ENCODE data around the gene MRTFB. TPM values are rescaled to one million over a fixed set of nuclear protein-coding genes. Genes with fewer than 3 reads are reported as not detected.

Gene MRTFB
- total RNA-seq, 2 donors from 2014 or later, result 21.6 to 21.7 TPM

DNA sequence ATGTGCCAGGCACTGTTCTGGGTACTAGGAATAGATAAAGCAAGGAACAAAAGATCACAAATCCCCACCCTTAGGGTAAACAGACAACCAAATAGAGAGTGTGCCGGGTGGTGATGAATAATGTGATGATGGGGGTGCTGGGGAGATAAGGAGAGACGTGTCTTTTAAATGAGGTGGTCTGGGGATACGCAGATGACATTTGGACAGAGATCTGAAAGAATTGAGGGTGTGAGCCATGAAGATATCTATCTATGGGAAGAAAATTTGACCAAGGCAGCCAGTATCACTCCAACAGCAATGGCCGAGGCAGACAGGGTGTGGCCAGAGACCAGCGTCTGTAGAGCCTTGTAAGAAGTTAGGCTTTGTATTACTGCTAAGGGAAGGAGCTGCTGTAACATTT lies 165.3 kb downstream of the MRTFB start:
- Mint-ChIP-seq H3K27ac (no peak overlapping the region), H3K4me1 (no peaks in the 10 kb centered on the region), H3K27me3 (no peaks in the 10 kb centered on the region), H3K4me3 (no peak overlapping the region), H3K36me3 (ENCODE audit: low read depth) (peaks cover 7% of the 10 kb centered on the region)
- no peak for DNase-seq
- no peak for ATAC-seq
- no peaks in the 10 kb centered on the region for H3K9me3 ChIP-seq (ENCODE audit: control insufficient read depth, low read length, poor library complexity, severe bottlenecking)

DNA sequence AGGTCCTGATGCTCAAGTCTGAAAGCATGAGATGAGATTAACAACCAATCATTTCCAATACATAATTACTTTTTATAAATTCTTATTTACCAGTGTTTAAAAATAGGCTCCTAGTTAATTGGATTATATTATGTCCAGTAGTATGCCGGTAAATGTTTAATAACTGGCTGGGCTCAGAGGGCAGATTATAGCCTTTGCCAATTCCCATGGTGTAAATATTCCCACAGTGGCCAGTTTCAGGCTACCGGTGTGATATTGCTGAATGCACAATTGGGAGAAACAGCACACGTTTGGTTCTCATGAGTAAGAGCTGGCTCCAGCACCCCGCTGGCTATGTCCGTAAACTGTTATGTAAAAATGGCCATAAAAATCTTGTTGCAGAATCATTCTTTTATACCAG lies 167.6 kb downstream of the MRTFB start:
- ATAC-seq, result no peak
- Mint-ChIP-seq H3K36me3 (ENCODE audit: low read depth) (peaks cover 7% of the 10 kb centered on the region), H3K4me1 (no peaks in the 10 kb centered on the region), H3K27me3 (no peaks in the 10 kb centered on the region), H3K27ac (no peak overlapping the region), H3K4me3 (no peak overlapping the region)
- no peak for DNase-seq
- H3K9me3 ChIP-seq (ENCODE audit: control insufficient read depth, low read length, poor library complexity, severe bottlenecking), result no peaks in the 10 kb centered on the region

DNA sequence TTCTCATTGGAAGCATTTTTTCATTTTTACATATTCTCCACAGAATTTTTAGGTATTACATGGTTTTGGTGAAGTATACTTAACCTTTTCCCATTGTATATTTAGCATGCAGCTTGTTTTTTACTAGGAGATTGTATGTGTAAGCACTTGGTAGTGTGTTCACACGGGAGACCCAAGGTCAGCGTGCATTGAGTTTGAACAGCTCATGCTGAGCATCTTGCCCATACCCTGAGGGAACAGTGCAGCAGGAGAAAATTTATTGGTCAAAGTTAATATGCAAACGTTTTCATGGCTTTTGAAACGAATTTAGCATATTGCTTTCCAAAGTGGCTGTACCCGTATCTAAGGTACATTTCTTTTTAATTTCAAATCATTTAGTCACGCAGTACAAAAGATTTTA lies 168.7 kb downstream of the MRTFB start:
- DNase-seq, result no peak
- Mint-ChIP-seq H3K4me3 (no peak overlapping the region), H3K27ac (no peak overlapping the region), H3K27me3 (no peaks in the 10 kb centered on the region), H3K4me1 (no peaks in the 10 kb centered on the region), H3K36me3 (ENCODE audit: low read depth) (peaks cover 7% of the 10 kb centered on the region)
- no peaks in the 10 kb centered on the region for H3K9me3 ChIP-seq (ENCODE audit: control insufficient read depth, low read length, poor library complexity, severe bottlenecking)
- ATAC-seq, result no peak

DNA sequence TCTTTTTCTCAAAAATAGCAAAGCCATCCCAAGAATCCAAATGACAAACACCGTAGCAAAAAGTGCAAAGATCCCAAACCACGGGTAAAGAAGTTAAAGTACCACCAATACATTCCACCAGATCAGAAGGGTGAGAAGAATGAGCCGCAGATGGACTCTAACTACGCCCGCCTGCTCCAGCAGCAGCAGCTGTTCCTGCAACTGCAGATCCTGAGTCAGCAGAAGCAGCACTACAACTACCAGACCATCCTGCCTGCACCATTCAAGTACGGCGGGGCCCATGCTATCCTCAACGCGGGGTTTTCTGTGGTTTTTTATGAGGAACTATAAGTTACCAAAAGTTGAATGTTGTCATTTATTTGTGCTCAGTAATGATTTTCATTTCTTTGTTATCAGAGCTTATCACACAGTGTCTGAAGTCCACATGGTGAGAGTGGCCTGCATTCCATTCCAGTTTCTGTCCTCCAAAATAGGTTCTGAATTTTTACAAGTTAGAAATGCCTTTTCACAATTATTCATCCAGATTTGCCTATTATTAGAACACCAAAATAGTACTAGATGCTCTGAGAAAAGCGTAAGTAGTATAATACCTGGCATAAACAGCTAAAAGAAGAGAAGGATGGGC lies 169.2 kb downstream of the MRTFB start:
- no peaks in the 10 kb centered on the region for H3K4me1 Mint-ChIP-seq
- no peak for DNase-seq
- peaks cover 7% of the 10 kb centered on the region for H3K36me3 Mint-ChIP-seq (ENCODE audit: low read depth)
- no peaks in the 10 kb centered on the region for H3K9me3 ChIP-seq (ENCODE audit: control insufficient read depth, low read length, poor library complexity, severe bottlenecking)
- peak overlapping the region; percentile 56 for H3K27ac Mint-ChIP-seq
- no peak for ATAC-seq
- H3K27me3 Mint-ChIP-seq, result no peaks in the 10 kb centered on the region
- no peak overlapping the region for H3K4me3 Mint-ChIP-seq

DNA sequence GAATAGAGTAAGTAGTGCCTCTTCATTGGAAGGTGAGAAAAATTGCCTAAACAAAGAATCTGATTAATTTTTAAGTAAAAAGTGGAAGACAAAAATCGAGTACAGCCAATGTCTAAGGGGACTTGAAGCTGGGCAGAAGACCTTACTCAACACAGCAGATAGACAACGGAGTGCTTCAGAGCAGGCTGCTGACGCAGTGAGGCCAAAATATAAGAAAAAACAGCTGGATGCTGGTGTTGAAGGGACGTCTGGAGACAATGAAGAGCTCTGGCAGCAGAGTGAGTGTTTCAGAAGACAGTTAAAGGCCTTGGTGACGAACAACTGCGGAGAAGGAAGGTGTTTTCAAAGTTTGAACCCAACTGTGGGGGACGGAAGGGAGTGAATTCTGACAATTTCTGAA lies 169.8 kb downstream of the MRTFB start:
- H3K9me3 ChIP-seq (ENCODE audit: control insufficient read depth, low read length, poor library complexity, severe bottlenecking), result no peaks in the 10 kb centered on the region
- no peak for ATAC-seq
- DNase-seq, result no peak
- Mint-ChIP-seq H3K4me1 (no peaks in the 10 kb centered on the region), H3K27me3 (no peaks in the 10 kb centered on the region), H3K27ac (peak overlapping the region; percentile 56), H3K36me3 (ENCODE audit: low read depth) (peaks cover 10% of the 10 kb centered on the region), H3K4me3 (no peak overlapping the region)

DNA sequence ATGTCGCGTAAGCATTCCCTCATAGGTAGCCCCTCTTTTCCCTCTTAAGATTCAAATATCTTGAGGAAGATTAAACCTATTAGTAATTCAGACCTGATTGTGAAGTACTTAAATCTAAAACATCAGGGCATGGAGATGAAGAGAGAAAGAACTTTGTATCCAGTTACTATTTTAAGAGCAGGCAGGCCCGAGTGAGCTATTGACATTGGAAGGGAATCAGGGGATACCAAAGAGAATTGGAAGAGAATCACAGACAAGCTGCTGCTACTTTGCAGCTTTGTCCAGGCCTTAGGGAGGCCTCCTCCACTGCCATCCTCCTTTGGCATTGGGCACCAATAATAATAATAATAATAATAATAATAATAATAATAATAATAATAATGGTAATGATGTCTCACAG lies 170.5 kb downstream of the MRTFB start:
- Mint-ChIP-seq H3K4me3 (no peak overlapping the region), H3K27ac (no peak overlapping the region), H3K27me3 (no peaks in the 10 kb centered on the region), H3K4me1 (no peaks in the 10 kb centered on the region), H3K36me3 (ENCODE audit: low read depth) (peaks cover 11% of the 10 kb centered on the region)
- no peak for DNase-seq
- H3K9me3 ChIP-seq (ENCODE audit: control insufficient read depth, low read length, poor library complexity, severe bottlenecking), result no peaks in the 10 kb centered on the region
- no peak for ATAC-seq

DNA sequence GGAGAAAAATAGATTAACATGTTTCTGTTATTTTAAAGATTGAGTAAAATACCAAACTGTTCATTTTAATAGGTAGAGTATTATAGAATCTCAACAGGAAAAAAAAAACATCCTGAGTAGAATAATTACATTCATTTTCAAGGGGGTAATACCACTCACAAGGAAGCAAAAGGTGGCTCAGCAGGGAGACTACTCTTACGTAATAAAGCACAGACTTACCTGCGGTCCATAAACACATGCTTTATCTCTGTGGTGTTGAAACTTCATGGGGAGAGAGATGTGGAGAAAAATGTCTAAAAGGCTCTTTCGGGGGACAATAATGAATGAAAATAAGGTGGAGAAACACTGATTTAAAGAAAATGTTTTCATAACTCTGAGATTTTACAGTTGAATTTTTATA lies 171.7 kb downstream of the MRTFB start:
- H3K27me3 Mint-ChIP-seq, result no peaks in the 10 kb centered on the region
- H3K4me3 Mint-ChIP-seq, result no peak overlapping the region
- H3K9me3 ChIP-seq (ENCODE audit: control insufficient read depth, low read length, poor library complexity, severe bottlenecking), result no peaks in the 10 kb centered on the region
- peaks cover 11% of the 10 kb centered on the region for H3K36me3 Mint-ChIP-seq (ENCODE audit: low read depth)
- ATAC-seq (no peak), DNase-seq (no peak)
- H3K27ac Mint-ChIP-seq, result no peak overlapping the region
- H3K4me1 Mint-ChIP-seq, result no peaks in the 10 kb centered on the region

DNA sequence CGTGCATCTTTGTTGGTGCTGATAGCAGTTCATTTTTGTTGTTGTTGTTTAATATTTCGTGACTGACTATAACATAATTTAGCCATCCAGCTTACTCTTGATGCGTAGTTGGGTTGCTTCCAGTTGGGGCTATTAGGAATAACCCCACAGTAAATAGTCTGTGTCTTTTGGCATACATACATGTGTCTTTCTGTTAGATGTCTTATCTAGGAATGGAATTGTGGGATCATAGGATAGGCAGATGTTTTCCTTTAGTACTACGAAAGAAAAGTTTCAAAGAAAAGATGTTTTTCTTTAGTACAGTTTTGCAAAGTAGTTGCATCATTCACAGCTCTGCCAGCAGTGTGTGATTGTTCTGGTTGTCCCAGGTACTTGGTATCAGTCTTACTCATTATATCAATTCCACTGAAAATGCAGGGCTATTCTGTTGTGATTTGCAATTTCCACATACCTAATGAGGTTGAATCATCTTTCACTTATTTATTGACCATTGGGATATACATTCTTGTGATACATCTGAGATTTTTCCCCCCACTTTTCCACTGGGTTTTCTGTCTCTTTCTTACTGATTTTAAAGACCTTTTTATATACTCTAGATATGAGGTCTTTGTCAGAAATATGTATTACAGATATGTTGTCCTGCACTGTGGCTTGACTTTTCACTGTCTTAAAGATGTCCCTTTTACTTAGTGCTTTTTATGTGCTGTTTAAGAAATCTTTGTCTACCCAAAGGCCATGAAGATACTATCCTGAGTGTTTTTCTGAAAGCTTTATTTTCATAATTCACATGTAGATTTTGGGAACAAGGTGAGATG lies 173.3 kb downstream of the MRTFB start:
- Mint-ChIP-seq H3K4me1 (no peaks in the 10 kb centered on the region), H3K36me3 (ENCODE audit: low read depth) (peaks cover 11% of the 10 kb centered on the region), H3K27ac (no peak overlapping the region), H3K4me3 (no peak overlapping the region), H3K27me3 (no peaks in the 10 kb centered on the region)
- no peaks in the 10 kb centered on the region for H3K9me3 ChIP-seq (ENCODE audit: control insufficient read depth, low read length, poor library complexity, severe bottlenecking)
- ATAC-seq (no peak), DNase-seq (no peak)

DNA sequence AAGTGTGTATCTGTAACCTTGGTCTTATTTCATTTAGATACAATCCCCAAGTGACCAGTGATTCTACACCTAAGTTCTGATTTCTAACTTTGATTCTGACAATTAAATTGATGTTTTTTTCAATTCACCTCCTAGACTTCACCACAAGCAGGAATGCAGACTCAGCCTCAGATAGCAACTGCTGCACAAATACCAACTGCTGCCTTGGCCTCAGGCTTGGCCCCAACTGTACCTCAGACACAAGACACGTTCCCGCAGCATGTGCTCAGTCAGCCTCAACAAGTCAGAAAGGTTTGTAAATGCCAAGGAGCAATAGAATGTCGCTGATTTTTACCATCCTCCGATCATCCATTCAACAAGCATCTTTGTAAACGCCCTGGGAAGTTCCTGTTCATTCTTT lies 177.7 kb downstream of the MRTFB start:
- Mint-ChIP-seq H3K4me1 (peaks cover 3% of the 10 kb centered on the region), H3K4me3 (no peak overlapping the region), H3K27me3 (no peaks in the 10 kb centered on the region), H3K36me3 (ENCODE audit: low read depth) (peaks cover 7% of the 10 kb centered on the region), H3K27ac (no peak overlapping the region)
- DNase-seq (no peak), ATAC-seq (no peak)
- no peaks in the 10 kb centered on the region for H3K9me3 ChIP-seq (ENCODE audit: control insufficient read depth, low read length, poor library complexity, severe bottlenecking)

DNA sequence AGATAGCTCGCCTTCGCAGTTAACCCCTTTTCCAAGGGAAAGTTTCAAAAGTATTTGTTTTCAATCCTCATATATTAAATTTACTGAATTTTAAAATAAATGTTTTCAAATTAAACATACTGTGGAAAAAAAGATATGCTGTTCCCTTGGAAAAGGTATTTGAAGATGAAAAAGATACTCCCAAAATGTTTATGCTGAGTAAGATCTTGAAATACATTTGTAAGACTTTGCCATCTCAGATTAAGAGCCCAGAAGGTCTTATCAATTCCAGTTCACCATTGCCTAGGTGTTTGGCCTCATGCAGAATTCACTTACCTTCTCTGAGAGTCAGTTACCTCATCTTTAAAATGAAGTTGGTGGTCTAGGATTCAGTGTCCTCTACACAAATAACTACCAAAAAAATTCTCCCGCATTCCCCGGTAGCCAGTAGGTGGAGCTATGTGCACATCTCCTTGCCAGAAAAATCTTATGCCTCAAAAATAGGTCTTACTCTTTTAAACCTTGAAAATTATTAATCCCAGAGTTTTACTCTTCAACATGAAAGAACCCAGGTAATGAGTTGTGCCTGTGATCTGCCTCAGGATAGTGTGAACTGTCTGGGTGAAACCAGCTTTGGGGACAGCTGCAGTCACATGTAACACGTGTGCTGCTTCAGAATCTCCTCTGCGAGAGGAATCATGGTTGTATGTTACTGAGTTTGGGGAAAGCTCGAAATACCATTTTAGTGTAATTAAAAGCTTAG lies 178.3 kb downstream of the MRTFB start:
- Mint-ChIP-seq H3K27me3 (no peaks in the 10 kb centered on the region), H3K36me3 (ENCODE audit: low read depth) (peaks cover 7% of the 10 kb centered on the region), H3K27ac (no peak overlapping the region), H3K4me1 (peaks cover 3% of the 10 kb centered on the region), H3K4me3 (no peak overlapping the region)
- no peaks in the 10 kb centered on the region for H3K9me3 ChIP-seq (ENCODE audit: control insufficient read depth, low read length, poor library complexity, severe bottlenecking)
- ATAC-seq (no peak), DNase-seq (peak in 1 of 3 donors; percentile 22)

DNA sequence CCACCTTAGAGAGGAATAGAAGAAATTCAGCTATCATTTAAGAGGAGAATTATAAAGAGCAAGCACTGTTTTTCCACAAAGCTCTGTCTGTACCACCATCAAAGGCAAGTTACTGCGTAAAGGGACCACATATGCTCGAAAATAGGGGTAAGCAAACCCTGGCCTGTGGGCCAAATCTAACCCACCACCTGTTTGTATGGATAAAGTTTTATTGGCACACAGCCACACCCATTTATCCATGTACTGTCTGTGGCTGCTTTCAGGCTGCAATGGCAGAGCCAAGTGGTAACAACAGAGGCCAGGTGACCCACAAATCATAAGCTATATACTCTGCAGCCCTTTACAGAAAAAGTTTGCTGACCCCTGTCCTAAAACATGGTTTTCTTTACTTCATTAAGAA lies 180.3 kb downstream of the MRTFB start:
- H3K27me3 Mint-ChIP-seq, result no peaks in the 10 kb centered on the region
- peaks cover 5% of the 10 kb centered on the region for H3K4me1 Mint-ChIP-seq
- ATAC-seq, result no peak
- H3K27ac Mint-ChIP-seq, result no peak overlapping the region
- no peak for DNase-seq
- no peaks in the 10 kb centered on the region for H3K9me3 ChIP-seq (ENCODE audit: control insufficient read depth, low read length, poor library complexity, severe bottlenecking)
- H3K36me3 Mint-ChIP-seq (ENCODE audit: low read depth), result peaks cover 6% of the 10 kb centered on the region
- H3K4me3 Mint-ChIP-seq, result no peak overlapping the region

DNA sequence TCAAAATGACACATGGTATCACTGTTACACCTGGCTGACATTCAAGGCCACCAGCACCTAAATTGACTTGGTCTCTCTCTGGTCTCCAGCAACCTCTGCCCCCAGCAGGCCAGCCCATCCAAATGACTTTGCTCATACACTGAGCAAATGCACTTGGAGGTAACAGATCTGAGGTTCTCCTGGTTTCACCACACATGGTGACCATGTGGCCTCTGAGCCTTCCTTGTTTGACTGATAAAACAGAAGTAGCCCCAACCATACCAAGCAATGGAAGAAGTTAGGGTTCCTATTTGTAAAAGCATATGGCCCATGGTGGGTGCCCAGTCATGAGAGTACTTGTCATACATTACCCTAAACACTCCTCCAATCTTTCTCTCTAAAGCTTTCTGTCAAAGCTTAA lies 181.7 kb downstream of the MRTFB start:
- no peak for ATAC-seq
- DNase-seq, result no peak
- Mint-ChIP-seq H3K27ac (no peak overlapping the region), H3K4me1 (peaks cover 5% of the 10 kb centered on the region), H3K36me3 (ENCODE audit: low read depth) (peaks cover 6% of the 10 kb centered on the region), H3K4me3 (no peak overlapping the region), H3K27me3 (no peaks in the 10 kb centered on the region)
- H3K9me3 ChIP-seq (ENCODE audit: control insufficient read depth, low read length, poor library complexity, severe bottlenecking), result no peaks in the 10 kb centered on the region

DNA sequence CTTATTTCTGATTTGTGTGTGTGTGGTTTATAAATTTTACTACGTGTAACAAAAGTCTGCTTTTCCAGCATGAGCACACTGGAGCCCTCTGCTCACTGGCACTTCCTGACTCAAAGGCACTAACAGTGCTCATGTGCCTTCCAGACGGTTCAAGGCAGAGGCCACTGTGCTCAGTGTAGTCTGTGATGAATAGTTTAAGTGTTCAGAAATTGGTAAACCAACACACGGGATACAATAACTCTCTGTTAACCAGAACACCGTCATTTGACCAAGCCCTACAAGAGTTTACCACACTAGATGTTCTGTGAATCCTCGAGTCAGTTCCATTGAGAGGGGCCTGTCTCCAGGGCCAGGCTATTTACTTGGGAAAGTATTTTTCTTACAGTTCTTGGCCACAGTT lies 191.9 kb downstream of the MRTFB start:
- no peak overlapping the region for H3K4me3 Mint-ChIP-seq
- no peak overlapping the region for H3K27ac Mint-ChIP-seq
- no peak for DNase-seq
- no peaks in the 10 kb centered on the region for H3K9me3 ChIP-seq (ENCODE audit: control insufficient read depth, low read length, poor library complexity, severe bottlenecking)
- H3K36me3 Mint-ChIP-seq (ENCODE audit: low read depth), result peaks cover 13% of the 10 kb centered on the region
- H3K27me3 Mint-ChIP-seq, result no peaks in the 10 kb centered on the region
- no peak for ATAC-seq
- H3K4me1 Mint-ChIP-seq, result no peaks in the 10 kb centered on the region
